CD14-positive monocyte (primary cell): ENCODE results near the gene CPAMD8. TPM values are rescaled to one million over a fixed set of nuclear protein-coding genes. Genes with fewer than 3 reads are reported as not detected.
A peak's percentile ranks its signal among the peaks of the same experiment; 100 is the strongest.

Experiments used
- DNase-seq, 3 donors: peaks; one replicate each; pipeline ENCODE4 v3.0.0-alpha.2; 2011 to 2022
- H2AFZ ChIP-seq: 2 replicates; pipeline ENCODE4 v1.6.0; 2012; ENCODE audit warnings: mild to moderate bottlenecking, low read depth, low read length, inconsistent platforms; ENCODE audit not compliant: insufficient read depth, poor library complexity, severe bottlenecking
- H3K27ac ChIP-seq, 2 donors: 1 replicate in 1 of 2; 2 replicates in 1 of 2; pipeline ENCODE4 v1.5.1; 2012 to 2013; ENCODE audit warnings: low read length in 2 of 2, control low read depth in 1 of 2, inconsistent platforms in 1 of 2, low read depth in 1 of 2, mild to moderate bottlenecking in 1 of 2
- H3K27me3 ChIP-seq, 2 donors: one replicate each; pipeline versions ENCODE4 v1.6.0 to v1.6.1; 2011 to 2013; ENCODE audit warnings: low read length in 2 of 2; ENCODE audit not compliant: control insufficient read depth in 2 of 2, insufficient read depth in 2 of 2
- H3K36me3 ChIP-seq, 2 donors: replicated peaks in 1 of 2; 1 replicate in 1 of 2; 2 replicates in 1 of 2; pipeline versions ENCODE4 v1.5.1 to v1.6.1; 2012 to 2013; ENCODE audit warnings: low read length in 2 of 2, control low read depth in 1 of 2, inconsistent platforms in 1 of 2, mild to moderate bottlenecking in 1 of 2; ENCODE audit not compliant: insufficient read depth in 2 of 2, control insufficient read depth in 1 of 2
- H3K4me1 ChIP-seq, 2 donors: 1 replicate in 1 of 2; 2 replicates in 1 of 2; pipeline versions ENCODE4 v1.5.1 to v1.6.1; 2012 to 2013; ENCODE audit warnings: low read length in 2 of 2, control low read depth in 1 of 2, inconsistent platforms in 1 of 2, mild to moderate bottlenecking in 1 of 2, moderate library complexity in 1 of 2; ENCODE audit not compliant: insufficient read depth in 2 of 2, control insufficient read depth in 1 of 2
- H3K4me2 ChIP-seq: replicated peaks from 2 replicates; pipeline ENCODE3; 2012; ENCODE audit warnings: low read length, moderate library complexity, mild to moderate bottlenecking; ENCODE audit not compliant: poor library complexity, severe bottlenecking; ENCODE audit errors: extremely low read depth
- H3K4me3 ChIP-seq, 3 experiments: fragments of 200-600 bp in 1 of 3; sonication (generic) in 1 of 3; replicated peaks in 1 of 3; 1 replicate in 2 of 3; 2 replicates in 1 of 3; pipeline ENCODE4 v1.5.1; 2011 to 2013; ENCODE audit warnings: low read length in 3 of 3, mild to moderate bottlenecking in 3 of 3, control low read depth in 2 of 3, low read depth in 2 of 3, inconsistent platforms in 1 of 3, moderate library complexity in 1 of 3
- H3K79me2 ChIP-seq: 2 replicates; pipeline ENCODE4 v1.6.0; 2012; ENCODE audit warnings: mild to moderate bottlenecking, control low read depth, inconsistent platforms, low read length, moderate library complexity; ENCODE audit not compliant: insufficient read depth
- H3K9ac ChIP-seq: 2 replicates; pipeline ENCODE4 v1.6.0; 2017; ENCODE audit warnings: low read length, mild to moderate bottlenecking; ENCODE audit not compliant: insufficient read depth, poor library complexity, severe bottlenecking
- H3K9me3 ChIP-seq, 2 donors: replicated peaks in 1 of 2; 1 replicate in 1 of 2; 2 replicates in 1 of 2; pipeline versions ENCODE4 v1.5.1 to v1.6.1; 2012 to 2013; ENCODE audit warnings: low read length in 2 of 2, control low read depth in 1 of 2; ENCODE audit not compliant: control insufficient read depth in 1 of 2, insufficient read depth in 1 of 2
- H4K20me1 ChIP-seq: 2 replicates; pipeline ENCODE4 v1.6.0; 2012; ENCODE audit warnings: mild to moderate bottlenecking, low read length, control low read depth, moderate library complexity; ENCODE audit not compliant: insufficient read depth
- H3K27ac Mint-ChIP-seq, 7 donors: one replicate each; pipeline ENCODE4 v1.8.0; 2020; ENCODE audit warnings: mild to moderate bottlenecking in 7 of 7, mixed read lengths in 7 of 7, moderate library complexity in 6 of 7, inconsistent platforms in 2 of 7
- H3K27me3 Mint-ChIP-seq, 3 donors: one replicate each; pipeline ENCODE4 v1.8.0; 2021 to 2022; ENCODE audit warnings: low read depth in 3 of 3, mild to moderate bottlenecking in 3 of 3, mixed read lengths in 3 of 3, moderate library complexity in 3 of 3, inconsistent platforms in 1 of 3
- H3K36me3 Mint-ChIP-seq, 2 donors: one replicate each; pipeline ENCODE4 v1.8.0; 2020; ENCODE audit warnings: mixed read lengths in 2 of 2, inconsistent platforms in 1 of 2, mild to moderate bottlenecking in 1 of 2
- H3K4me1 Mint-ChIP-seq: one replicate; pipeline ENCODE4 v1.8.0; 2020; ENCODE audit warnings: mild to moderate bottlenecking, mixed read lengths
- H3K4me3 Mint-ChIP-seq, 2 donors: one replicate each; pipeline ENCODE4 v1.8.0; 2020; ENCODE audit warnings: mild to moderate bottlenecking in 2 of 2, mixed read lengths in 2 of 2, moderate library complexity in 1 of 2
- H3K9me3 Mint-ChIP-seq, 7 donors: one replicate each; pipeline ENCODE4 v1.8.0; 2020 to 2022; ENCODE audit warnings: mixed read lengths in 7 of 7, mild to moderate bottlenecking in 6 of 7, moderate library complexity in 6 of 7, inconsistent platforms in 2 of 7
- WGBS: methylation state at CpG from one replicate; pipeline ENCODE4 v1.1.5; 2013; ENCODE audit warnings: missing lambda C conversion rate; ENCODE audit not compliant: insufficient coverage; 5-methylcytosine and 5-hydroxymethylcytosine counted together
- intact Hi-C, 2 donors: fragments of 100-400 bp; cut with micrococcal nuclease; formaldehyde crosslinking; loops; one replicate each; pipeline versions ENCODE4 v1.15.0 to v1.15.1; 2023
- polyA plus RNA-seq, 3 donors: library from polyadenylated mRNA; depleted of rRNA in 1 of 3; unstranded in 2 of 3; stranded (reverse) in 1 of 3; fragments of 300-500 nt in 2 of 3; fragments of >200 nt in 1 of 3; fragmentation: Illumina TruSeq in 2 of 3; gene quantifications; 1 replicate in 2 of 3; 2 replicates in 1 of 3; pipeline ENCODE4 v1.2.3, GENCODE V29; 2012 to 2021
- TF ChIP-seq, protein P1 (sequence below): fragments of 200-600 bp; IDR thresholded peaks from one replicate; pipeline ENCODE4 v1.8.0; 2022; ENCODE audit warnings: antibody characterized with exemption, mild to moderate bottlenecking

Gene CPAMD8
- polyA plus RNA-seq, 3 donors, result 5.1 to 53.4 (median 5.4) TPM

DNA sequence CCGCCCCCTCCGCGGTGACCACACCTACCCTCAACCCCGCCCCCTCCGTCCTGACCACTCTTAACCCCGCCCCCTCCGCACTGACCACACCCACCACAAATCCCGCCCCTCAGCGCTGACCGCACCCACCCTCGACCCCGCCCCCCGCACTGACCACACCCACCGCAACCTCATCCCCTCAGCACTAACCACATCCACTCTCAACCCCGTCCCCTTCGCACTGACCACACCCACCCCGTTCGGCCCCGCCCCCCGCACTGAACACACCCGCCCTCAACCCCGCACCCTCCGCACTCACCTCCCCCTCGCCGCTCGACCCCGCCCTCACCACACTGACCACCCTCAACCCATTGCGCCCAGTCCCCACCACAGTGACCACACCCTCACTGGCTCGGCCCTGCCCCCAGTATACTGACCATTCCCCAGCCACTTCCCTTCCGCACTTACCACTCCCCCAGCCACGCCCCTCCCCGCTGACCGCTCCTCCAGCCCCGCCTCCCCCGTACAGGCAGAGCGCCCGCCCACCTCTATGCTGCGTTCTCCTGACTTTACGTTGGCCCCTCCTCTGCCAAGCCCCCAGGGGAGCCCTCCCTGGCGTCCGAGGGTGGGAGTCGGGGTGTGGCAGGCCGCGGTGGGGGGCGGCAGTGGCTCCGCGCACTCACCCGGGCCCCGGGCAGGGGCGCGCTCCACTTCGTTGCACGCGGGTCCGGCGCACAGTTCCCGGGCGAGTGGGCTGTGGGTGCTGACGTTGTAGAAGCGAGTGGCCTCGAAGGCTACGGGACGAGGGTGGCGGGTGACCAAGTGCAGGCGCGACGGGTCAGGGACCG, 129.4 kb downstream of the CPAMD8 start:
- H2AFZ ChIP-seq, result peak overlapping the region; percentile 88
- H4K20me1 ChIP-seq, result no peaks in the 10 kb centered on the region
- H3K36me3 Mint-ChIP-seq, result peaks cover 13 to 21% of the 10 kb centered on the region in 2 donors
- H3K27me3 ChIP-seq, result peaks cover 0 to 33% of the 10 kb centered on the region in 2 donors
- peaks cover 52% of the 10 kb centered on the region for H3K4me1 Mint-ChIP-seq
- TF ChIP-seq, protein P1, sequence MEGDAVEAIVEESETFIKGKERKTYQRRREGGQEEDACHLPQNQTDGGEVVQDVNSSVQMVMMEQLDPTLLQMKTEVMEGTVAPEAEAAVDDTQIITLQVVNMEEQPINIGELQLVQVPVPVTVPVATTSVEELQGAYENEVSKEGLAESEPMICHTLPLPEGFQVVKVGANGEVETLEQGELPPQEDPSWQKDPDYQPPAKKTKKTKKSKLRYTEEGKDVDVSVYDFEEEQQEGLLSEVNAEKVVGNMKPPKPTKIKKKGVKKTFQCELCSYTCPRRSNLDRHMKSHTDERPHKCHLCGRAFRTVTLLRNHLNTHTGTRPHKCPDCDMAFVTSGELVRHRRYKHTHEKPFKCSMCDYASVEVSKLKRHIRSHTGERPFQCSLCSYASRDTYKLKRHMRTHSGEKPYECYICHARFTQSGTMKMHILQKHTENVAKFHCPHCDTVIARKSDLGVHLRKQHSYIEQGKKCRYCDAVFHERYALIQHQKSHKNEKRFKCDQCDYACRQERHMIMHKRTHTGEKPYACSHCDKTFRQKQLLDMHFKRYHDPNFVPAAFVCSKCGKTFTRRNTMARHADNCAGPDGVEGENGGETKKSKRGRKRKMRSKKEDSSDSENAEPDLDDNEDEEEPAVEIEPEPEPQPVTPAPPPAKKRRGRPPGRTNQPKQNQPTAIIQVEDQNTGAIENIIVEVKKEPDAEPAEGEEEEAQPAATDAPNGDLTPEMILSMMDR, result no peak
- H3K79me2 ChIP-seq, result no peaks in the 10 kb centered on the region
- H3K4me3 ChIP-seq, result peak overlapping the region; percentile 36 to 76 (median 56)
- WGBS, result under 1% methylated on average over 43 of the region's 68 CpGs
- peak overlapping the region in 6 of 7 donors; percentile 68 to 97 (median 84) for H3K27ac Mint-ChIP-seq
- intact Hi-C loops, result loop anchor here (2.0 to 5.0 kb wide), 2 partner anchors 65 to 118 kb away; no protein-coding TSS in a partner anchor
- peak overlapping the region; percentile 72 for H3K9ac ChIP-seq
- H3K9me3 Mint-ChIP-seq, result peaks cover 0 to 6% (median 2%) of the 10 kb centered on the region in 7 donors
- H3K27me3 Mint-ChIP-seq, result peaks cover 28 to 54% (median 46%) of the 10 kb centered on the region in 3 donors
- H3K36me3 ChIP-seq, result no peaks in the 10 kb centered on the region
- peak overlapping the region; percentile 66 to 71 for H3K4me3 Mint-ChIP-seq
- peak overlapping the region; percentile 99 for H3K4me2 ChIP-seq
- peaks cover 64 to 68% of the 10 kb centered on the region in 2 donors for H3K4me1 ChIP-seq
- peak; percentile 91 to 97 (median 97) for DNase-seq
- H3K9me3 ChIP-seq, result no peaks in the 10 kb centered on the region
- peak overlapping the region; percentile 46 to 79 for H3K27ac ChIP-seq

DNA sequence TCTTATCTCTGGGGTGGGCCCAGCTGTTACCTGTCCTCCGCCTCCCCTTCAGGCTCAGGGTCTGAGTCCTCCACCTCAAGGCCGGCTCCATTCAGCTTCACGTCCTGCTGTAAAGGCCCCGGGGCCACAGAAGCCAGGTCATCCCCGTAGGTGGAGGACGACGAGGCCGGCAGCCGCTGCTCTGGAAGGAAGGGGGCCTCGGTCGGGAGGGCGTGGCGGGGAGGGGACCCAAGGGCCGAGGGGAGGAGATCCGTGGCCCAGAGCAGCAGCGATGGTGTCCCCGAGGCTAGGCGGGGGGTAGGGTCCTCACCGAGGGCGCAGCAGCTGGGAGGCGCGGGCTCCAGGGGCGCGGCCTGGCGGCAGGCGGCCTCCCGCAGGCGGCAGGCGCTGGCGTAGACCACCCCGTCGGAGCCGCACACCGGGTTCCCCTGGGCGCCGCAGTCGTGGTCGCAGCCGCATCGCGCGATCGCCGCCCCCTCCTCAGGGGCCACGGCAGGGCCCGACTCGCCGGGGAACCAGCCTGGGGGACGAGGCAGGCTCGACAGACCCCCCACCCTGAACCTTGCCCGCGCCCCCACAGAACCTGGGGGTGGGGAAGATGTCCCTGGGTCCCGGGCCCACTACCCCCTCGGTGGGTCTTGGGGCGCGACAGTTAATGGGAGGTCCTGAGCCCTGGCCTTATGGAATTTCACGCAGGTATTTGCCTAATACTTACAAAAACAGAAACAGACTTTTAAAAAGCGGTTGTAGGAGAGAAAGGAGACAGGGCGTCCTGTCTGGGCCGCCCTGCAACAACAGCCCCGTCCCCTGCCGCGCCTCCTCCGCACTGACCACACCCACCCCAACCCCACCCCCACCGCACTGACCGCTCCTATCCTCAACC, 130.2 kb downstream of the CPAMD8 start:
- peak in 1 of 3 donors; percentile 19 for DNase-seq
- H3K27ac Mint-ChIP-seq, result peak overlapping the region; percentile 68 to 87 (median 83)
- intact Hi-C loops, result loop anchor here (2.0 to 5.0 kb wide), 2 partner anchors 64 to 118 kb away; no protein-coding TSS in a partner anchor

More for the DNA sequence above, 130.2 kb downstream of the CPAMD8 start:
- Histone ChIP-seq H3K27ac (peak overlapping the region in 1 of 2 donors; percentile 81), H3K9ac (peak overlapping the region; percentile 65), H3K9me3 (no peaks in the 10 kb centered on the region), H3K79me2 (no peaks in the 10 kb centered on the region), H3K36me3 (no peaks in the 10 kb centered on the region), H3K4me2 (peak overlapping the region; percentile 99), H2AFZ (peak overlapping the region; percentile 92), H3K27me3 (peaks cover 0 to 37% of the 10 kb centered on the region in 2 donors), H3K4me1 (peaks cover 60 to 65% of the 10 kb centered on the region in 2 donors), H4K20me1 (no peaks in the 10 kb centered on the region), H3K4me3 (peak overlapping the region; percentile 58 to 84 (median 73))
- TF ChIP-seq, protein P1, result no peak
- WGBS, result 7% methylated on average over 50 of the region's 66 CpGs
- Mint-ChIP-seq H3K36me3 (peaks cover 13 to 20% of the 10 kb centered on the region in 2 donors), H3K9me3 (peaks cover 0 to 6% (median 2%) of the 10 kb centered on the region in 7 donors), H3K4me1 (peaks cover 48% of the 10 kb centered on the region), H3K4me3 (peak overlapping the region; percentile 79 to 90), H3K27me3 (peaks cover 35 to 61% (median 44%) of the 10 kb centered on the region in 3 donors)
